ENCODE results near the gene ATP10A. TPM values are rescaled to one million over a fixed set of nuclear protein-coding genes. Genes with fewer than 3 reads are reported as not detected.

ATP10A gene
- total and polyA plus RNA-seq, 2 of the 8 experiments (the other 6 are each of a cell fraction or from before 2014, with no cell fraction given): 2.0 to 2.8 TPM

DNA sequence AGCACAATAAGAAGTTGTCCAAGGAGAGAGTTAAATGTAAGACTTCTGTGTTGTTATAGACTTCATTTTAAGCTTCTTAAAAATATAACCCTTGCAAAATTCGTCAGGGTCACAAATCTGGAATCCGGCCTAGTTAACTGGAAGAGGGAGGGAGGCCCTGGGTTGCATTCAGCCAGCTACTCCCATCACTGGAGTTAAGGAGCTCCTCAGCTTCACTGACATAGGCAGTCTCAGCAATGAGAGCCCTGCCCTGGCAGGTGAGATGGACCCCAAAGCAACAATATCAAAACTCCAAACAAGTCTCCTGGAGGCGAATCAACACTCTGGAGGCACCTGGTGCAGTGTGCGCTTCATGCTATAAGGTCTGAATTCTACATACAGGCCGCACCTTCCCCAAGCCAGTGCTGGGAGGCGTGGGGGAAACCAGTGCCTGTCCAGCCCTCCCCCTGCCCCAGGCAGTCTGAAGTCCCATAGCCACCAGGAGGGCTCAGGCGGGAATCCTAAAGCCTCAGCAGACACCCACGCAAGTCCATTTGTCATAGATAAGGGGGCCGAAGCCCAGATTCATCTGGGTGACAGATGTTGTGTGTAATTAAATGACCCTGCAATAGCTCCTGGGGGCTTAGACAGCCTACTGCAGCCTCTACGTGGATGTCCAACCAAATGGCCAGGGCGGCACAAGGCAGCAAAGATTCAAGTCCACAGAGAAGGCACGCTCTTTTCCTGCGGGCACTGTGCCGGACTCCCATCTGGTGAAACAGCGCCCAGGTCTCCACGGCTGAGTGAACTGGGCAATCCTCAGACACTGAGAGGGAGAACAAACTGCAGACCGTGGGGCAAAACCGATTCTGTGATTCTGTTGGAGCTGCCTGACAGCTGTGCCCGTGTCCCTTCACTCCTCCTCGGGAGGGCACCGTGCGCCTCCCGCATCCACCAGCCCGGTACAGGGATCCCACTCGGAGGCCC, 64.9 kb downstream of the ATP10A start (continued):
- no peak for TF ChIP-seq POU5F1 (IDR thresholded peaks at IDR 0.05; ENCODE audit: low read depth, low read length)
- TF ChIP-seq, protein P1, sequence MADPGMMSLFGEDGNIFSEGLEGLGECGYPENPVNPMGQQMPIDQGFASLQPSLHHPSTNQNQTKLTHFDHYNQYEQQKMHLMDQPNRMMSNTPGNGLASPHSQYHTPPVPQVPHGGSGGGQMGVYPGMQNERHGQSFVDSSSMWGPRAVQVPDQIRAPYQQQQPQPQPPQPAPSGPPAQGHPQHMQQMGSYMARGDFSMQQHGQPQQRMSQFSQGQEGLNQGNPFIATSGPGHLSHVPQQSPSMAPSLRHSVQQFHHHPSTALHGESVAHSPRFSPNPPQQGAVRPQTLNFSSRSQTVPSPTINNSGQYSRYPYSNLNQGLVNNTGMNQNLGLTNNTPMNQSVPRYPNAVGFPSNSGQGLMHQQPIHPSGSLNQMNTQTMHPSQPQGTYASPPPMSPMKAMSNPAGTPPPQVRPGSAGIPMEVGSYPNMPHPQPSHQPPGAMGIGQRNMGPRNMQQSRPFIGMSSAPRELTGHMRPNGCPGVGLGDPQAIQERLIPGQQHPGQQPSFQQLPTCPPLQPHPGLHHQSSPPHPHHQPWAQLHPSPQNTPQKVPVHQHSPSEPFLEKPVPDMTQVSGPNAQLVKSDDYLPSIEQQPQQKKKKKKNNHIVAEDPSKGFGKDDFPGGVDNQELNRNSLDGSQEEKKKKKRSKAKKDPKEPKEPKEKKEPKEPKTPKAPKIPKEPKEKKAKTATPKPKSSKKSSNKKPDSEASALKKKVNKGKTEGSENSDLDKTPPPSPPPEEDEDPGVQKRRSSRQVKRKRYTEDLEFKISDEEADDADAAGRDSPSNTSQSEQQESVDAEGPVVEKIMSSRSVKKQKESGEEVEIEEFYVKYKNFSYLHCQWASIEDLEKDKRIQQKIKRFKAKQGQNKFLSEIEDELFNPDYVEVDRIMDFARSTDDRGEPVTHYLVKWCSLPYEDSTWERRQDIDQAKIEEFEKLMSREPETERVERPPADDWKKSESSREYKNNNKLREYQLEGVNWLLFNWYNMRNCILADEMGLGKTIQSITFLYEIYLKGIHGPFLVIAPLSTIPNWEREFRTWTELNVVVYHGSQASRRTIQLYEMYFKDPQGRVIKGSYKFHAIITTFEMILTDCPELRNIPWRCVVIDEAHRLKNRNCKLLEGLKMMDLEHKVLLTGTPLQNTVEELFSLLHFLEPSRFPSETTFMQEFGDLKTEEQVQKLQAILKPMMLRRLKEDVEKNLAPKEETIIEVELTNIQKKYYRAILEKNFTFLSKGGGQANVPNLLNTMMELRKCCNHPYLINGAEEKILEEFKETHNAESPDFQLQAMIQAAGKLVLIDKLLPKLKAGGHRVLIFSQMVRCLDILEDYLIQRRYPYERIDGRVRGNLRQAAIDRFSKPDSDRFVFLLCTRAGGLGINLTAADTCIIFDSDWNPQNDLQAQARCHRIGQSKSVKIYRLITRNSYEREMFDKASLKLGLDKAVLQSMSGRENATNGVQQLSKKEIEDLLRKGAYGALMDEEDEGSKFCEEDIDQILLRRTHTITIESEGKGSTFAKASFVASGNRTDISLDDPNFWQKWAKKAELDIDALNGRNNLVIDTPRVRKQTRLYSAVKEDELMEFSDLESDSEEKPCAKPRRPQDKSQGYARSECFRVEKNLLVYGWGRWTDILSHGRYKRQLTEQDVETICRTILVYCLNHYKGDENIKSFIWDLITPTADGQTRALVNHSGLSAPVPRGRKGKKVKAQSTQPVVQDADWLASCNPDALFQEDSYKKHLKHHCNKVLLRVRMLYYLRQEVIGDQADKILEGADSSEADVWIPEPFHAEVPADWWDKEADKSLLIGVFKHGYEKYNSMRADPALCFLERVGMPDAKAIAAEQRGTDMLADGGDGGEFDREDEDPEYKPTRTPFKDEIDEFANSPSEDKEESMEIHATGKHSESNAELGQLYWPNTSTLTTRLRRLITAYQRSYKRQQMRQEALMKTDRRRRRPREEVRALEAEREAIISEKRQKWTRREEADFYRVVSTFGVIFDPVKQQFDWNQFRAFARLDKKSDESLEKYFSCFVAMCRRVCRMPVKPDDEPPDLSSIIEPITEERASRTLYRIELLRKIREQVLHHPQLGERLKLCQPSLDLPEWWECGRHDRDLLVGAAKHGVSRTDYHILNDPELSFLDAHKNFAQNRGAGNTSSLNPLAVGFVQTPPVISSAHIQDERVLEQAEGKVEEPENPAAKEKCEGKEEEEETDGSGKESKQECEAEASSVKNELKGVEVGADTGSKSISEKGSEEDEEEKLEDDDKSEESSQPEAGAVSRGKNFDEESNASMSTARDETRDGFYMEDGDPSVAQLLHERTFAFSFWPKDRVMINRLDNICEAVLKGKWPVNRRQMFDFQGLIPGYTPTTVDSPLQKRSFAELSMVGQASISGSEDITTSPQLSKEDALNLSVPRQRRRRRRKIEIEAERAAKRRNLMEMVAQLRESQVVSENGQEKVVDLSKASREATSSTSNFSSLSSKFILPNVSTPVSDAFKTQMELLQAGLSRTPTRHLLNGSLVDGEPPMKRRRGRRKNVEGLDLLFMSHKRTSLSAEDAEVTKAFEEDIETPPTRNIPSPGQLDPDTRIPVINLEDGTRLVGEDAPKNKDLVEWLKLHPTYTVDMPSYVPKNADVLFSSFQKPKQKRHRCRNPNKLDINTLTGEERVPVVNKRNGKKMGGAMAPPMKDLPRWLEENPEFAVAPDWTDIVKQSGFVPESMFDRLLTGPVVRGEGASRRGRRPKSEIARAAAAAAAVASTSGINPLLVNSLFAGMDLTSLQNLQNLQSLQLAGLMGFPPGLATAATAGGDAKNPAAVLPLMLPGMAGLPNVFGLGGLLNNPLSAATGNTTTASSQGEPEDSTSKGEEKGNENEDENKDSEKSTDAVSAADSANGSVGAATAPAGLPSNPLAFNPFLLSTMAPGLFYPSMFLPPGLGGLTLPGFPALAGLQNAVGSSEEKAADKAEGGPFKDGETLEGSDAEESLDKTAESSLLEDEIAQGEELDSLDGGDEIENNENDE (IDR thresholded peaks at IDR 0.05; ENCODE audit: insufficient replicate concordance, low read length): no peak

Measured in H1 (cell line).